GM18526 (cell line): ENCODE results near the gene RASGRP4.

Experiments
- POLR2A ChIP-seq: IDR thresholded peaks from 3 replicates; pipeline ENCODE4 v1.6.1; 2011; ENCODE audit not compliant: insufficient read length; ENCODE audit errors: extremely low read depth

The RASGRP4 gene

DNA sequence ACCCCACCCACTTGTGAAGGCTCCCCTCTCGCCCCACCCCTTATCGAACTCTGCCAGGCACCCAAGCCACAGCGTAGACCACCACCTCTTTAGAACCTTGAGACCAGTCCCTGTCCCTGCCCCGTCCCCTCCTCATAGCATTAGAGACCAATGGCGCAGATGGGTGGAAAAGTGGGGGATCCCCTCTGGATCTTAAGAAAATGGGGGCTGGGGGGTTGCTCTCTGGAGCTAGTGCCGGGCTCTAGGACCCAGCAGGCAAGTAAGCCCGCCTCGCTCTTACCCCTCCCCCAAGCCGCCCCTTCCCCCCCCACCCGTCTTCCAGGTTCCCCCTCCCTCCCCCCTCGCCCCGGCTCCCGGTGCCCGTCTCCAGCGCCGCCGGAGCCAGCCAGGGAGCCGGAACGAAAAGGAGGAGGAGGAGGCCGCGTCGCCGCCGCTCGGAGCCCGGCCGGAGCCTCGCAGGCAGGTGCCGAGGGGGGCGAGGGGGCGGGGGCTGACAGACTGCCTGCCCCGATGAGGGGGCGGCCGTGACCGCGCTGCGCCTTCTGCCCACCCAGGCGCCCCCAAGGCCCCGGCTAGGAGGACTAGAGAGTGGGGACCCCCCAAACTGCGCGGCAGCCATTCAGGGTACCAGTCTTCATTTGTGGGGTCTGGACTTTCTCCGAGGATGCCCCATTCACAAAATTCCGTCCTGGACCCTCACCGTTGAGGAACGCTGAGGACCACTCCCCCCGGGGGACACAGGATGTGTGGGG lies 37.5 kb downstream of the RASGRP4 start, which contains the start of gene SPRED3:
Gene SPRED3, plus strand, starts transcription at position 349 of the 752 bp plus-strand sequence. CDS start 1,606 bp downstream, outside the sequence.
- TF ChIP-seq POLR2A: no peak

DNA sequence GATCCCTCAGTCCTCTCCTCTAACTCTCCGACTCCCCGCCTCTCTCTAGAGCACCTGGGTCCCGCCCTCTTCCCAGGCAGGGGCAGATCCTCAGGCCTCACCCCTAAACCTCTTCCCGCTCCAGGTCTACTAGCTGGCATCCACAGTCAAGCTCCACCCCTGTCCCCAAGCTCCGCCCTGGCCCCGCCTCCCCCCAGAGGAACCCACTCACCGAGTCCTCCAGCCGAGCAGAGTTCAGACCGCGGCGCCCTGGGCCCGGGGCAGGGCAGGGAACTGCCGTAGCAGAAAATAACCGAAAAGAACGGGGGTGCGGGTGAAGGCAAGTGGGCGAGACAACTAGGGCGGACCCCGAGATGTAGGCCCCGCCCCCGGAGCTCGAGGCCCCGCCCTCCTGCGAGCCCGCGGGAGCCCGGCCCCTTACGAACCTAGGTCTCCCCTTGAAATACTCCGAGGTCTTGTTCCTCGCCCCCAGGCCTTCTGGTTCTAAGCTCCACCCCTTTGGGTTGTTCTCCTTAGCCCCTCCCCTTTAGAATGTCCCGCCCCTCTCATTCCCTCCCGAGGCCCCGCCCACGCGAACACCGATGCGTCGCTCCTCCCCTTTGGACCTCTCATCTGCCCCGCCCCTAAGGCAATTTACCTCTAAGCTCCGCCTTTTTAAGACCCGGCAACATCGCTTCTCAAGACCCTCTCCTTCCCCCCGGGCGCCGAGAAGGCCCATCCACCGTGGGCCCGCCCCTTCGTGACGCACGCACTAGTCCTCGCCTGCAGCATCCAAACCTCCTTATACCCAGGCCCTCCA lies 38.3 kb downstream of the RASGRP4 start, which contains the start of gene GGN:
Gene GGN, minus strand, starts transcription at position 485 of the 799 bp plus-strand sequence. CDS start 773 bp downstream, outside the sequence.
- peak; percentile 25 for TF ChIP-seq POLR2A

DNA sequence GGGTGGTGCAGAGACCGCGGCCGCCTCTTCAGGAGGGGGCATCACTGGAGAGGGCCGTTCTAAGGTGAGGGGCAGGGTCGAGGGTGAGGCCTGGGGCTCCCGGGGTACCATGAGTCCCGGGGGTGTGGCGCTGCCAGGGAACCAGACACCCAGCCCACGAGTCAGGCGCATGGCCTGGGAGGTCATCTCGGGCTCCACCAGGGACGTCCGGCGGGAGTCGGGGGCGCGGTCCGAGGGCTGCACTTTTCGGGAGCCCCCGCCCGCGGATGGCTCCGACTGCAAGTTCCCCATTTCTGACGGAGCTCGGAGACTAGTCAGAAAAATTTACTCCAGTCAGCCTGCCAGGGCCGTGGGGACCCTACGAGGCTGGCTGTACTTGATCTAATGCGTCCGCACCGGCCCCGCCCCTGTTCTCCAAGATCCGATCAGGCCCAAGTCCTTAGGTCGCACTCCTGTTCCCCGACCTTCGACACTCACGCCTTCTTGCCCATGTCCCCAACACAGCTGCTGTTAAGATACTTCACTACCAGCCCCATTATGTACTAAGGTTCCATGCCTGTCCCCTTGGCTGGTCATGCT lies 39.0 kb downstream of the RASGRP4 start:
- no peak for TF ChIP-seq POLR2A

DNA sequence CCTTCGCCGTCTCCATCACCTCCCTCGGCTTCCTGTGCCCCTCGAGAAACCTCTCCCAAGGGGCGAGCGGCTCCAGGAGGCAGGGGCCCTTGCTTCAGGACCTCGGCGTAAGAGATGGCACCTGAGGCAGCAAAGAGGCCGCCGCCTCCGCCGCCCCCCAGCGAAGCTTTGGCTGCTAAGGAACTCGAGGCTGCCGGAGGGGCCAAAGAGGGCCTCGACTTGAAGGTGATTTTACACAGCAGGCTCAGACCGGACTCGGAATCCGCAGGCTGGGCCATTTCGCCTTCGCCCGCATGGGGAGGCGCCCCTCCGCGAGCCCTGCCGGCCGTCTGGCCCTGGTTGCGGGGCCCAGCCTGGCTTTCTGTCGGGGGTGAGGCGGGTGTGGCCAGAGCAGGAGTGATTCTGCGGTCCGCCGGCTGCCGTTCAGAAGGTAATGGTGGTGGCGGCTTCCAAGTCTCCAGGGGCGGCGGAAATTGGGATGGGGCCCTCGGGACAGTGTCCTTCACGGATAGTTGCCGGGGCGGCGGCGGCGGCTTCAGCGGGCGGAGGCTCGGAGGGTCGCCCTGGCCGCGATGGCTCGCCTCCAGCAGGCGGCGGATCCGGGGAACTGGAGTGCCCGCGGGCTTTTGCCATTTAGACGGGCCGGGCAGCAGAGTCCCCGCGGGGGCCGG lies 39.6 kb downstream of the RASGRP4 start:
- TF ChIP-seq POLR2A: no peak

DNA sequence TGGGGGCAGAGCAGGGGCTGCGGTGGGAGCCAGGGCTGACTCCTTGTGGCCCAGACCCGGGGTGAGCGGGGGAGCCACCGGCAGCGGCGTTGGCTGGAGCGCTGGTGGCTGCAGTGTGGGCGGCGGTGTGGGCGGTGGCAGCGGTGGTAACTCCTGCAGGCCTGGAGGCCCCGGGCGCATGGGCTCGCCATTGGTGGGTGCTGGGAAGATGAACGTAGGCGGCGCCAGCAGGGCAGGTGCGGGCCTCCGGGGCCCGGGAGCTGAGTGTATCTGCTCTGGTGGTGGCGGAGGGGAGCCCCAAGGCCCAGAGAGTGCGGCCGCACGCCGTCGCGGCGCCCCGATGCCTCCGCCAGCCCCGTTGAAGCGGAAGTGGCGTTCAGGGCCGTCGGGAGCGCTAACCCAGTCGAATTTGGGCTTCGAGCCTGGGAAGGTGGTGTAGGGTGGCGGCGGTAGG lies 40.2 kb downstream of the RASGRP4 start:
- TF ChIP-seq POLR2A: no peak

DNA sequence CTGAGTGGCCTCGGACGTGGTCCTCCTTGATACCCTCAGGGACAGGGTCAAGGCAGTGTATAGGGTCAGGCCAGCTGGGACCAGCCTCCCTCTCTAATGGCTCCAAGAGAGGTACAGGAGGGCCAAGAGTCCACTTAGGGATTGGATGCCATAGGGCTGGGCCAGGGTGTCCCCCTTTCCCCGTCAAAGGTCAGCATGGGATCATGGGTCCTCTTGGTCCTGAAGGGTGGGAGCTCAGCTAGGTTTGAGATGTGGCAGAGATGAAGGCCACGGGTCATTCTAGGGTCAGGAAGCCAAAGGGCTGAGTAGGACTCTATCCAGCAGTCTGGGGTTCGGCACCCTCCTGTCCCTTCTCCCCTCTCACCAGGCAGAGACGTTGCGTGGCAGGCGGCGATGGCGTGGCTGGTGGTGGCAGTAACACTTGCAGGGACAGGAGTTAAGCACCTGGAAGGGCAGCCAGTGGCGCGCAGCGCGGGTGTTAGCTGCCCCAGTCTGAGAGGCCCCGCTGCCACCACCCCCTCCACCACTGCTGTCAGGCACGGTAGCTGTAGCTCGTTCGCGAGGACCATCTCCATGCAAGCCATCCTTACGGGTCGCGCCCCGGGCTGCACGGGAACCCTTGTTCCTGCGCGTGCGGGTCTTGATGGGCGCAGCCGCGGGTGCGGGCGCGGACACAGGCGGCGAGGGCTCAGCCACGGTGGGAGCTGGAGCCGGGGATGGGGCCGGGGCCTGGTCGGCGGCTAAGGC lies 40.8 kb downstream of the RASGRP4 start:
- no peak for TF ChIP-seq POLR2A

DNA sequence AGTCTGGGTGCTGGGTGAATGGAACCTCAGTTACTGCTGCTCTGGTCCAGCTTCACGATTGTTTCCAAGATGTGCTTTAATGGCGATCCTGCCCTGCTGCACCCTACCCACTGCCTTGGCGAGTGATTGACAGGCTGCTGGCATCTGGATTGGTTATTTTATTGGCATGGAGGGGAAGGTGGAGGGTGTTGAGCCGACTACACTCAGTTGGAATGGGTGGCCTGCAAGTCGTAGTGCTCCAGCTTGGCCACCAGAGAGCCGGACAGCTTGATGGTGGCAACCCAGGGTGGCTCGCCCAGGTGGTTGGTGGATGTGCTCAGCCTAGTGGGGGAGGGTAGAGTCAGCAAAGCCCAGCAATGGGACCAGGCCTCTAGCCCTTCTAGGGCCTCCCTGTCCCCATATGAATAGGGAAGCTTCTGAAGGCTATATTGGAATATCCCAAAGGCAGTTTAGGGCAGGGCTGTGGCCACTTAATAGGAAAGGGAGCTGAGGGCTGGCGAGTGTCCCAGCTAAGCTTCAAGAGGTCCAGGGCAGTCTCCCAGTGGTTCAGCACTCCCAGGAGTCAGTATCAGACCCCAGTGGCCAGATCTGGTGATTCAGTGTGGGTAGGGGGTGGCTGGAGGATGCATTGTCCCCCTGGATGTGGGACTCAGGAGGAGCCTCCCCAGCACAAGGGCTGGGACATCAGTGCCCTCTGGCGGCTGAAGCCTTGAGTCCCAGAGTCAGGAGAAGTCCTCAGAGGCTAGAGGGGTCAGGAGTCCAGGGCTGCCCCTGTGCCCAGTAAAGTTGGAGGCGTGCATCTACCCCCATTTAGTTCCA lies 41.6 kb downstream of the RASGRP4 start:
- TF ChIP-seq POLR2A: no peak

DNA sequence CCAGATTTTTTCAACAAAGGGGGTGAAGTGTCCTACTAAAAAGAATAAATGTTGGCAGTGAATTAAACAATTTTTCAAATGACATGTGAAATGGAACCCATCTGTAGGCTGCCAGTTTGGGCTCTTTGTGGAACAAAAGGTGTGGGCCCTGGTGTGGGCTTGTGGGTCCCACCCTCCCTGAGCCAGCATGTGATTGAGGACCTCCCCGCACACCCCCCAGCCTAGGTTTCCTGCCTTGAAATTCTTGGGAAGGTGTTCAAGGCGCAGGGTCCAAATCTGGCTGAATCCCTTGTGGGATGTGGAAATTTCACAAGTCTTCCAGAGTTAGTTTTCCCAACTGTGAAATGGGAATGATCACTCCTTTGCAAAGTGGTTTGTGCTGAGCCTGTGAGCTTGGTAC lies 42.3 kb downstream of the RASGRP4 start:
- no peak for TF ChIP-seq POLR2A

DNA sequence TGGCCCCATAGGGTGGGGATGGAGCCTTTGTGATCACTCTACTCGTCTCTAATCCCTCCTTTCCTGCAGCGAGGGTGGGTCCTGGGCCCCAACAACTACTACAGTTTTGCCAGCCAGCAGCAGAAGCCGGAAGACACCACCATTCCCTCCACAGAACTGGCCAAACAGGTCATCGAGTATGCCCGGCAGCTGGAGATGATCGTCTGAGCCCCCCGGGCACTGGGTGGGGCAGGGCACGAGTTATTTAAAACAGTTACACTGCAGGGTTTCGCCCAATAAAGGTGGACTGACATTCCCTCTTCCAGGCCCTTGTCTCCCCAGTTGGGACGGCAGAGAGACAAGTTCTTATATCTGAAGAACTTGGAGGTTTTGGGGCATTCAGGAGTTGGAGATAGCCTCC lies 42.8 kb downstream of the RASGRP4 start:
- TF ChIP-seq POLR2A: no peak

DNA sequence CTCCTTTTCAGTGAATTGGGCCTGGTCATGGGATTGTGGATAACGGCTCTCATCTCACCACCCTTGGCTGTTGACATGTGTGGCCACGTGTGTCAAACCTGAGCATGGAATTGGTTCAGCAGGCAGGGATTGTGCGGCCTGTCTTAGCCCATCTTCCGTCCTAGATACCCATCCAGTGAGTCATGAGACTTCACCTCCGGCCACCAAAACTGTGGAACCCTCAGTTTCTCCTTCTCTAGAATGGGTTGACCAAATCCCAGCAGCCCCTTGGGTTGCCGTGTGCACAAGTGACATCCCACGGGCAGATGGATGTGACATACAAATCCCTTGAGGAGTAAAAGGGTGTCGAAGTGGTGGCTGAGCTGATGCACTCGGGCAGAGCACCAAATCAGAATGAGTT lies 44.9 kb downstream of the RASGRP4 start:
- TF ChIP-seq POLR2A: no peak

DNA sequence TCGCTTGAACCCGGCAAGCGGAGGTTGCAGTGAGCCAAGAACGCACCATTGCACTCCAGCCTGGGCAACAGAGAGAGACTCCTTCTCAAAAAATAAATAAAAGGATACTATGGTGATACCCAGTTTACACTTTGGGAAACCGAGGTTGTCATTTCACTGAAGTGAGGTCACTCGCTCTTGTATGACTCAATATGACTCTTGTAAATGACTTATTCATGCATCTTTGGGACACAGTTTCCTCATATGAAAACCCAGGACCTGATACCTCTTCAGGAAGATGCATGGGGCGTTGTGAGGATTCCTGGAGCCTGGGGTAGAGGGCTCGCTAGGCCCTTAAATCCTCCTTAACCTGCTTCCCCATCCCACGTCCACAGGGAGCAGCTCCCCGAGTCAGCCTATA lies 47.2 kb downstream of the RASGRP4 start:
- TF ChIP-seq POLR2A: no peak

DNA sequence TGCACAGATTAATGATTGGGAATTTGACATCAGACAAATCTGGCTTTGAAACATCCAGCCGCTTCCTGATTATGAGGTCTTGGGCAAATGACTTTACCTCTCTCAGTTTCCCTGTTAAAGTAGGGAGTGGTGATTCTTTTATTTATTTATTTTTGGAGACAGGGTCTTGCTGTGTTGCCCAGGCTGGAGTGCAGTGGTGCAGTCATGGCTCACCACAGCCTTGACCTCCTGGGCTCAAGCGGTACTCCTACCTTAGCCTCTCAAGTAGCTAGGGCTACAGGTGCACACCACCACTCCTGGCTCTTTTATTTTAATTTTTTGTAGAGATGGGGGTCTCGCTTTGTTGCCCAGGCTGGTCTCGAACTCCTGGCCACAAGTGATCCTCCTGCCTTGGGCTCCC lies 49.0 kb downstream of the RASGRP4 start:
- no peak for TF ChIP-seq POLR2A

DNA sequence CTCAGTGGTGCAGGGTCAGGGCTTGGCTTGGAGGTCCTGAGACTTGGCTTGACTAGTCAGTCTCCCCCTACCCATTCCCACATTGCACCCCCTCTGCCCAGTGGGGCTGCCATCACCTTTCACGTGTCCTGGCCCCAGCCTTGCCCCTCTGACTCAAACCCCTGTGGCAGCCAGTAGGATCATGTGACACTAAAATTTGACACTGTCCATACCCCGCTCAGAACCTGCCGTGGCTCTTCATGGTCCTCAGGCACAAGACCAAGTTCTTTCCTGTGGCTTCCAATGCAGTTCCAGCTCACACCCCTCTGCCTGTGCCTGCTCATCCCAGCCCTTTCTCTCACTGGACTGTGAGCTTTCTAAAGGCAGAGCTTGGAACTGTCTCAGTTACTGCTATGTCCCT lies 49.4 kb downstream of the RASGRP4 start:
- TF ChIP-seq POLR2A: no peak

DNA sequence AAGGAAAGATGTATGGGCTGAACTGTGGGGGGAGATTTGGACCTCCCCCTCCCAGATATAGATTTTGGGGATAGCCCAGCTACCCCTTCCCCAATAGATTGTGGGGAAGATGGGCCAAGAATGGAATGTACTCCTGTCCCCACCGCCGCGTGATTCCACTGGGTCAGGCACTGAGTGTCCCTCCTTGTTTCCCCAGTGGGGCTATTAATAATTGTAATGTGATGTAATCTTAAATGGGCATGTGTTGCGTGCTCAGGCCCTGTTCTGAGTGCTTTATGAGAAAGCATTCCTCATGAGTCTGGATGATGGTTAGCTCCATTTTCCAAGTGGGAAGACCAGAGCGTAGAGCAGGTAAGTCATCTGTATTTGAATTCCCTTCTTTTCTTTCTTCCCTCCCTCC lies 50.3 kb downstream of the RASGRP4 start:
- no peak for TF ChIP-seq POLR2A
